ENCODE data around the gene ZSCAN22. TPM values are rescaled to one million over a fixed set of nuclear protein-coding genes. Genes with fewer than 3 reads are reported as not detected.
A peak's percentile ranks its signal among the peaks of the same experiment; 100 is the strongest.

The ZSCAN22 gene
- total RNA-seq, 4 donors from 2014 or later = 2.4 to 4.8 (median 2.9) TPM

DNA sequence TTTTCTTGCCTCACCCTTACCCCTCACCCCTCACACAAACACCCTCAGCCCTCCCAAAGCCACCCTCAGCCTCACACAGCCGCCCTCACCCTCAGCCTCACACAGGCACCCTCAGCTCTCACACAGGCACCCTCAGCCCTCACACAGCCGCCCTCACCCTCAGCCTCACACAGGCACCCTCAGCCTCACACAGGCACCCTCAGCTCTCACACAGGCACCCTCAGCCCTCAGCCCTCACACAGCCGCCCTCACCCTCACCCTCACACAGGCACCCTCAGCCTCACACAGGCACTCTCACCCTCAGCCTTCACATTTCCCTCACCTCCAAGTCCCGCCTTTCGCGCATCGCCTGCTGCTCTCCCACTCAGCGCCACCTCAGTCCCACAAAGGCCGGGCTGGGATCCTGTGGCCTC is 287 bp upstream of the ZSCAN22 start:
- no peak for ATAC-seq
- H3K4me1 ChIP-seq = peaks cover 3 to 38% (median 15%) of the 10 kb centered on the region in 3 donors
- no peak for TF ChIP-seq POLR2AphosphoS5 (IDR thresholded peaks at IDR 0.05)
- no peak for TF ChIP-seq POLR2A (IDR thresholded peaks at IDR 0.05)
- no peak for TF ChIP-seq EP300 (IDR thresholded peaks at IDR 0.05)
- TF ChIP-seq, protein P1, sequence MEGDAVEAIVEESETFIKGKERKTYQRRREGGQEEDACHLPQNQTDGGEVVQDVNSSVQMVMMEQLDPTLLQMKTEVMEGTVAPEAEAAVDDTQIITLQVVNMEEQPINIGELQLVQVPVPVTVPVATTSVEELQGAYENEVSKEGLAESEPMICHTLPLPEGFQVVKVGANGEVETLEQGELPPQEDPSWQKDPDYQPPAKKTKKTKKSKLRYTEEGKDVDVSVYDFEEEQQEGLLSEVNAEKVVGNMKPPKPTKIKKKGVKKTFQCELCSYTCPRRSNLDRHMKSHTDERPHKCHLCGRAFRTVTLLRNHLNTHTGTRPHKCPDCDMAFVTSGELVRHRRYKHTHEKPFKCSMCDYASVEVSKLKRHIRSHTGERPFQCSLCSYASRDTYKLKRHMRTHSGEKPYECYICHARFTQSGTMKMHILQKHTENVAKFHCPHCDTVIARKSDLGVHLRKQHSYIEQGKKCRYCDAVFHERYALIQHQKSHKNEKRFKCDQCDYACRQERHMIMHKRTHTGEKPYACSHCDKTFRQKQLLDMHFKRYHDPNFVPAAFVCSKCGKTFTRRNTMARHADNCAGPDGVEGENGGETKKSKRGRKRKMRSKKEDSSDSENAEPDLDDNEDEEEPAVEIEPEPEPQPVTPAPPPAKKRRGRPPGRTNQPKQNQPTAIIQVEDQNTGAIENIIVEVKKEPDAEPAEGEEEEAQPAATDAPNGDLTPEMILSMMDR (IDR thresholded peaks at IDR 0.05) = no peak
- H3K27me3 ChIP-seq = no peaks in the 10 kb centered on the region
- 3 to 30% methylated on average over 3 to 9 of the region's 9 CpGs for WGBS, 2 donors (ENCODE audit: low coverage in 1 of 2)
- H3K27ac ChIP-seq = peak overlapping the region in 3 of 4 donors; percentile 95 to 97 (median 97)
- H3K9me3 ChIP-seq = no peaks in the 10 kb centered on the region
- H3K36me3 ChIP-seq = peaks cover 0 to 24% of the 10 kb centered on the region in 2 donors
- H3K4me3 ChIP-seq = peak overlapping the region; percentile 64 to 75

DNA sequence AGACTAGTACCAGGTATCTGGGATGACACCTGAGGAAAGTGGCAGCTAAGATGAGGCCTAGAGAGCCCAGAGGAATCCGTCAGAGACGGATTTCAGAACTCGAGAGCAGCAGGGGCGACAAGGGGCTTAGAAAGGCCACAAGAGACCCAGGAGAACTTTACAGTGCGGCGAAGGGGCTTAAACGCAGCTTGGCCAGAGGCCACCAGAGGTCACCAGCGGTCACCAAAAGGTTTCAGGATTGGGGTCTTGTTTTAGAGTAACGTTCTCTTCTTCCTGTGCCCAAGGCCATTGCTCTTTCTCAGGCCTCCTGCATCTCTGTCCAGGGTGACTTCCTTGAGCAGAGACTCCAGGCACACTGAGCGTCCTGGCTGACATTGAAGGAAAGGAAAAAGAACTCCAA is 2.2 kb downstream of the ZSCAN22 start:
- no peak overlapping the region for H3K27ac ChIP-seq
- WGBS, 2 donors (ENCODE audit: low coverage in 1 of 2) = 0 to 62% methylated on average over 2 to 9 of the region's 10 CpGs
- ATAC-seq = no peak
- peaks cover 3 to 38% (median 15%) of the 10 kb centered on the region in 3 donors for H3K4me1 ChIP-seq
- no peaks in the 10 kb centered on the region for H3K27me3 ChIP-seq
- H3K9me3 ChIP-seq = no peaks in the 10 kb centered on the region
- TF ChIP-seq, protein P1 (IDR thresholded peaks at IDR 0.05) = no peak
- TF ChIP-seq EP300 (IDR thresholded peaks at IDR 0.05) = no peak
- TF ChIP-seq POLR2AphosphoS5 (IDR thresholded peaks at IDR 0.05) = no peak
- TF ChIP-seq POLR2A (IDR thresholded peaks at IDR 0.05) = no peak
- peaks cover 0 to 3% of the 10 kb centered on the region in 2 donors for H3K36me3 ChIP-seq
- H3K4me3 ChIP-seq = no peak overlapping the region

DNA sequence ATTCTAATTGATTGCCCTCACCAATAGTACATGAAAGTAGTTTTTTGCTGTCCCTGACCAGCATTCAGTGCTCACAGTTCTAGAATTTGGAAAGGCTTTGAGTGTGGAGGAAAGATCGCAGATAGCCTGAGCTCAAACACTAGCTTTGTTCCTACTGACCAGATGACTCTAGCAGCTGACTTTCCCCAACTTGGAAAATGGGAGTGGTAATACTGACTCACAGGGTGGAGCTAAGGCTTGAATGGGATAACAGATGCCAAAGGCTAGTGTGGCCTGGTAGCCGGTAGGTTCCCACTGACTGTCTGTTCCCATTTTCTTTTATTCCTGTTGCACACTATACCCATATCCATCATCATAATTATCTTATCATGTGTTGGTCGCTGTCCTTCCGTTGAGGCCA is 3.7 kb downstream of the ZSCAN22 start:
- ATAC-seq = no peak
- Histone ChIP-seq H3K4me1 (peaks cover 3 to 33% (median 15%) of the 10 kb centered on the region in 3 donors), H3K36me3 (peaks cover 0 to 12% of the 10 kb centered on the region in 2 donors), H3K27ac (no peak overlapping the region), H3K27me3 (no peaks in the 10 kb centered on the region), H3K9me3 (no peaks in the 10 kb centered on the region), H3K4me3 (no peak overlapping the region)
- TF ChIP-seq, protein P1 (IDR thresholded peaks at IDR 0.05) = no peak
- TF ChIP-seq EP300 (IDR thresholded peaks at IDR 0.05) (no peak), POLR2A (IDR thresholded peaks at IDR 0.05) (no peak), POLR2AphosphoS5 (IDR thresholded peaks at IDR 0.05) (no peak)
- WGBS, 2 donors (ENCODE audit: low coverage in 1 of 2) = 56 to 100% methylated on average over 2 to 3 of the region's 4 CpGs

DNA sequence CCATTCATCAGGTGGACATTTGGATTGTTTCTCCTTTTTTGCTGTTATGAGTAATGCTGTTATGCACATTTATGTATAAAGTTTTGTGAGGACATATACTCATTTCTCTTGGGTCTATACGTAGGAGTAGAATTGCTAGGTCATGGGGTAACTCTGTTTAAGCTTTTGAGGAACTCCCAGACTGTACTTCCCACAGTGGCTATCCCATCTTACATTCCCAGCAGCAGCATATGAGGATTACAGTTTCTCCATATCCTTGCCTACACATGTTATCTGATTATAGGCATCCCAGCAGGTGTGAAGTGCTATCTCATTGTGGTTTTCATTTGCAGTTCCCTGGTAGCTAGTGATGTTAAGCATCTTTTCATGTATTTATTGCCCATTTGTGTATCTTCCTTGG is 5.9 kb downstream of the ZSCAN22 start:
- H3K27ac ChIP-seq = no peak overlapping the region
- H3K36me3 ChIP-seq = peaks cover 0 to 31% of the 10 kb centered on the region in 2 donors
- no peaks in the 10 kb centered on the region for H3K9me3 ChIP-seq
- H3K4me3 ChIP-seq = no peak overlapping the region
- peaks cover 3 to 18% (median 5%) of the 10 kb centered on the region in 3 donors for H3K4me1 ChIP-seq
- ATAC-seq = no peak
- no peaks in the 10 kb centered on the region for H3K27me3 ChIP-seq
- 57 to 90% methylated on average over 1 of the region's 1 CpG for WGBS, 2 donors (ENCODE audit: low coverage in 1 of 2)
- TF ChIP-seq EP300 (IDR thresholded peaks at IDR 0.05) (no peak), POLR2AphosphoS5 (IDR thresholded peaks at IDR 0.05) (no peak), POLR2A (IDR thresholded peaks at IDR 0.05) (no peak)
- TF ChIP-seq, protein P1 (IDR thresholded peaks at IDR 0.05) = no peak

DNA sequence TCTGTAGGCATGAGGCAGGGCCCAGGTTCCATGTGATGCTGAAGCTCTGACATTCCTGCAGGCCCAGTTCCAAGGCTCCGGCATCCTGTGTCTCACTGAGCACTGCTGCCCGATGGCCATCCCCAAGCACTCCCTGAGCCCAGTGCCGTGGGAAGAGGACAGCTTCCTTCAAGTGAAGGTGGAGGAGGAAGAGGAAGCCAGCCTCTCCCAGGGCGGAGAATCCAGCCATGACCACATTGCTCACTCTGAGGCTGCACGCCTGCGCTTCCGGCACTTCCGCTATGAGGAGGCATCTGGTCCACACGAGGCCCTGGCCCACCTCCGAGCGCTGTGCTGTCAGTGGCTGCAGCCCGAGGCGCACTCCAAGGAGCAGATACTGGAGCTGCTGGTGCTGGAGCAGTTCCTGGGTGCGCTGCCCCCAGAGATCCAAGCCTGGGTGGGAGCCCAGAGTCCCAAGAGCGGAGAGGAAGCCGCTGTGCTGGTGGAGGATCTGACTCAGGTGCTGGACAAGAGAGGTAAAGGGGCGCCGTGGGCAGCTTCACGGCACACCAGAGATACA is 8.0 kb downstream of the ZSCAN22 start:
- TF ChIP-seq POLR2AphosphoS5 (IDR thresholded peaks at IDR 0.05) = no peak
- TF ChIP-seq, protein P1 (IDR thresholded peaks at IDR 0.05) = no peak
- TF ChIP-seq EP300 (IDR thresholded peaks at IDR 0.05) = no peak
- TF ChIP-seq POLR2A (IDR thresholded peaks at IDR 0.05) = no peak
- Histone ChIP-seq H3K27me3 (no peaks in the 10 kb centered on the region), H3K9me3 (no peaks in the 10 kb centered on the region), H3K4me1 (no peaks in the 10 kb centered on the region), H3K4me3 (no peak overlapping the region), H3K27ac (no peak overlapping the region), H3K36me3 (peaks cover 0 to 52% of the 10 kb centered on the region in 2 donors)
- no peak for ATAC-seq
- 83% methylated on average over 2 of the region's 19 CpGs; no CpG with 5 or more reads in 1 of the 2 donors for WGBS, 2 donors (ENCODE audit: low coverage in 1 of 2)

Measured in gastroesophageal sphincter (tissue), 4 donors.